Spleen (tissue), 7 donors: ENCODE data around the gene FKBP2.

Source experiments
- POLR2AphosphoS5 ChIP-seq, 3 donors: sonication (generic); formaldehyde crosslinking; IDR thresholded peaks; one replicate each; pipeline ENCODE4 v1.5.1; 2017; ENCODE audit warnings: antibody characterized with exemption in 3 of 3
- TF ChIP-seq, protein P1 (sequence below), 11 experiments: fragments of 200-600 bp in 7 of 11; fragments of 450-650 bp in 4 of 11; sonication (generic) in 4 of 11; IDR thresholded peaks in 8 of 11; conservative IDR thresholded peaks in 3 of 11; 1 replicate in 7 of 11; 2 replicates in 4 of 11; pipeline versions ENCODE4 v1.4.0 to v1.8.0; 2016 to 2021; ENCODE audit warnings: antibody characterized with exemption in 11 of 11, inconsistent platforms in 4 of 11, mild to moderate bottlenecking in 1 of 11
- donor health status: DM: no; HTN: no; CAD: no; lungs with moderate emphysema.
- donor health status: DM: no; HTN: no; CAD: no.
- donor health status: DM: no; HTN: no; CAD: no.

DNA sequence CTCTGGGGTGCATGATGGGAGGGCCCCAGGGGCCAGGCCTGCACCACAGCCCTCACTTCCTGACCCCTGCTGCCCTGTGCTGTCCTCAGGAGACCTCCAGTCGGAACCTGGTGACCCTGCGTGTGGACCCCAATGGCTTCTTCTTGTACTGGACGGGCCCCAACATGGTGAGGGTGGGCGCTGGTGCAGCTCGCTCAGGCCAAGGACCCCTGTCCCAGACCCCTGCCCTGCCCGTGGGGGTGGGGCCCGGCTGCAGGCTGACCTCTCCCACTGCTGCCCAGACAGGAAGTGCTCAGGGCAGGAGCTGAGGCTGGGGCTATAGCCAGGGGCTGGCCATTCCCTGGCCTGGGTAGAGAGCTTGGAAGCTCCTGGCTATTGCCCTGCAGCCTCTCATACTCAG, 13.4 kb downstream of the FKBP2 start:
- TF ChIP-seq, protein P1, sequence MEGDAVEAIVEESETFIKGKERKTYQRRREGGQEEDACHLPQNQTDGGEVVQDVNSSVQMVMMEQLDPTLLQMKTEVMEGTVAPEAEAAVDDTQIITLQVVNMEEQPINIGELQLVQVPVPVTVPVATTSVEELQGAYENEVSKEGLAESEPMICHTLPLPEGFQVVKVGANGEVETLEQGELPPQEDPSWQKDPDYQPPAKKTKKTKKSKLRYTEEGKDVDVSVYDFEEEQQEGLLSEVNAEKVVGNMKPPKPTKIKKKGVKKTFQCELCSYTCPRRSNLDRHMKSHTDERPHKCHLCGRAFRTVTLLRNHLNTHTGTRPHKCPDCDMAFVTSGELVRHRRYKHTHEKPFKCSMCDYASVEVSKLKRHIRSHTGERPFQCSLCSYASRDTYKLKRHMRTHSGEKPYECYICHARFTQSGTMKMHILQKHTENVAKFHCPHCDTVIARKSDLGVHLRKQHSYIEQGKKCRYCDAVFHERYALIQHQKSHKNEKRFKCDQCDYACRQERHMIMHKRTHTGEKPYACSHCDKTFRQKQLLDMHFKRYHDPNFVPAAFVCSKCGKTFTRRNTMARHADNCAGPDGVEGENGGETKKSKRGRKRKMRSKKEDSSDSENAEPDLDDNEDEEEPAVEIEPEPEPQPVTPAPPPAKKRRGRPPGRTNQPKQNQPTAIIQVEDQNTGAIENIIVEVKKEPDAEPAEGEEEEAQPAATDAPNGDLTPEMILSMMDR (IDR thresholded peaks at IDR 0.05 in 8 of 11, conservative IDR thresholded peaks at IDR 0.05 in 3 of 11) = no peak
- TF ChIP-seq POLR2AphosphoS5 (IDR thresholded peaks at IDR 0.05) = no peak
